K562 (cell line): ENCODE data around the gene PRAMEF33.
"Not testable (repeated sequence)": the region's sequence is repeated elsewhere in the genome, so short reads cannot be mapped to it uniquely, and the experiment has no call there.

ENCODE experiments used
- ARID2 ChIP-seq: fragments of 450-650 bp; IDR thresholded peaks from 2 replicates; pipeline ENCODE4 v1.6.1; 2017; ENCODE audit warnings: antibody characterized with exemption, mild to moderate bottlenecking
- CHD2 ChIP-seq: IDR thresholded peaks from 2 replicates; pipeline ENCODE4 v1.6.1; 2011; ENCODE audit warnings: low read depth, low read length
- CHD4 ChIP-seq: fragments of 200-600 bp; sonication (generic); IDR thresholded peaks from 3 replicates; pipeline ENCODE4 v1.6.1; 2012; ENCODE audit warnings: low read depth, mild to moderate bottlenecking, mixed read lengths, low read length, inconsistent platforms; ENCODE audit not compliant: insufficient read depth, insufficient replicate concordance, poor library complexity, severe bottlenecking
- EZH2 ChIP-seq: IDR thresholded peaks from 2 replicates; pipeline ENCODE4 v1.6.1; 2012; ENCODE audit warnings: low read depth, mild to moderate bottlenecking, inconsistent platforms, low read length, borderline replicate concordance
- FOS ChIP-seq: IDR thresholded peaks from 3 replicates; pipeline ENCODE4 v1.6.1; 2011; ENCODE audit not compliant: insufficient read length; ENCODE audit errors: extremely low read depth
- NCOA4 ChIP-seq: fragments of 450-650 bp; IDR thresholded peaks from 2 replicates; pipeline ENCODE4 v1.6.1; 2018; ENCODE audit warnings: mild to moderate bottlenecking; ENCODE audit not compliant: partially characterized antibody
- POLR2A ChIP-seq: fragments of 450-650 bp; conservative IDR thresholded peaks from 2 replicates; pipeline ENCODE4 v1.6.1; 2016
- POLR2AphosphoS5 ChIP-seq: IDR thresholded peaks from 2 replicates; pipeline ENCODE4 v1.6.1; 2011; ENCODE audit warnings: mild to moderate bottlenecking, low read depth, low read length, moderate library complexity; ENCODE audit not compliant: control insufficient read depth, insufficient read depth
- TEAD4 ChIP-seq, 2 experiments: sonication (generic) in 1 of 2; formaldehyde crosslinking in 1 of 2; IDR thresholded peaks; 2 replicates each; pipeline versions ENCODE4 v1.6.1 to v1.8.0; 2012 to 2022; ENCODE audit warnings: borderline replicate concordance in 1 of 2, inconsistent platforms in 1 of 2, low read length in 1 of 2, mild to moderate bottlenecking in 1 of 2, missing genetic modification reagents in 1 of 2
- ZNF232 ChIP-seq: sonication (generic); formaldehyde crosslinking; IDR thresholded peaks from 2 replicates; pipeline ENCODE4 v1.8.0; 2022; ENCODE audit warnings: mild to moderate bottlenecking, missing genetic modification reagents
- TF ChIP-seq, protein P1 (sequence below): fragments of 200-800 bp; sonication (Bioruptor generic); IDR thresholded peaks from 2 replicates; pipeline ENCODE4 v1.6.1; 2017; ENCODE audit warnings: missing genetic modification characterization, missing compliant biosample characterization
- TF ChIP-seq, protein P2 (sequence below): sonication (generic); formaldehyde crosslinking; IDR thresholded peaks from 2 replicates; pipeline ENCODE4 v1.8.1; 2022; ENCODE audit warnings: missing genetic modification reagents
- TF ChIP-seq, protein P3 (sequence below), 3 experiments: IDR thresholded peaks in 2 of 3; conservative IDR thresholded peaks in 1 of 3; 2 replicates each; pipeline ENCODE4 v1.5.1; 2011 to 2012; ENCODE audit warnings: low read length in 3 of 3, mild to moderate bottlenecking in 3 of 3, control low read depth in 2 of 3, improper control_type of control experiment in 1 of 3, inconsistent platforms in 1 of 3, low read depth in 1 of 3, mixed read lengths in 1 of 3, moderate library complexity in 1 of 3; ENCODE audit not compliant: insufficient read depth in 2 of 3
- TF ChIP-seq, protein P4 (sequence below): fragments of 150-350 bp; conservative IDR thresholded peaks from 2 replicates; pipeline ENCODE4 v1.6.1; 2014; ENCODE audit warnings: low read length

DNA sequence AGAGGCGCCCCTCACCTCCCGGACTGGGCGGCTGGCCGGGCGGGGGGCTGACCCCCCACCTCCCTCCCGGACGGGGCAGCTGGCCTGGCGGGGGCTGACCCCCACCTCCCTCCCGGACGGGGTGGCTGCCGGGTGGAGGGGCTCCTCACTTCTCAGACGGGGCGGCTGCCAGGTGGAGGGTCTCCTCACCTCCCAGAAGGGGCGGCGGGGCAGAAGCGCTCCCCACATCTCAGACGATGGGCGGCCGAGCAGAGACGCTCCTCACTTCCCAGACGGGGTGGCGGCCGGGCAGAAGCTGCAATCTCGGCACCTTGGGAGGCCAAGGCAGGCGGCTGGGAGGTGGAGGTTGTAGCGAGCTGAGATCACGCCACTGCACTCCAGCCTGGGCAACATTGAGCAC is 4.6 kb upstream of the PRAMEF33 start:
- not testable (repeated sequence) for TF ChIP-seq FOS; CHD4; POLR2A; TEAD4 (IDR thresholded peaks at IDR 0.05; ENCODE audit: low read length); TEAD4 (CRISPR knock-in tag; IDR thresholded peaks at IDR 0.05; ENCODE audit: borderline replicate concordance); EZH2; POLR2AphosphoS5; ARID2; ZNF232 (CRISPR knock-in tag); NCOA4; CHD2
- TF ChIP-seq, protein P1, sequence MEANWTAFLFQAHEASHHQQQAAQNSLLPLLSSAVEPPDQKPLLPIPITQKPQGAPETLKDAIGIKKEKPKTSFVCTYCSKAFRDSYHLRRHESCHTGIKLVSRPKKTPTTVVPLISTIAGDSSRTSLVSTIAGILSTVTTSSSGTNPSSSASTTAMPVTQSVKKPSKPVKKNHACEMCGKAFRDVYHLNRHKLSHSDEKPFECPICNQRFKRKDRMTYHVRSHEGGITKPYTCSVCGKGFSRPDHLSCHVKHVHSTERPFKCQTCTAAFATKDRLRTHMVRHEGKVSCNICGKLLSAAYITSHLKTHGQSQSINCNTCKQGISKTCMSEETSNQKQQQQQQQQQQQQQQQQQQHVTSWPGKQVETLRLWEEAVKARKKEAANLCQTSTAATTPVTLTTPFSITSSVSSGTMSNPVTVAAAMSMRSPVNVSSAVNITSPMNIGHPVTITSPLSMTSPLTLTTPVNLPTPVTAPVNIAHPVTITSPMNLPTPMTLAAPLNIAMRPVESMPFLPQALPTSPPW (CRISPR knock-in tag) = not testable (repeated sequence)
- TF ChIP-seq, protein P2, sequence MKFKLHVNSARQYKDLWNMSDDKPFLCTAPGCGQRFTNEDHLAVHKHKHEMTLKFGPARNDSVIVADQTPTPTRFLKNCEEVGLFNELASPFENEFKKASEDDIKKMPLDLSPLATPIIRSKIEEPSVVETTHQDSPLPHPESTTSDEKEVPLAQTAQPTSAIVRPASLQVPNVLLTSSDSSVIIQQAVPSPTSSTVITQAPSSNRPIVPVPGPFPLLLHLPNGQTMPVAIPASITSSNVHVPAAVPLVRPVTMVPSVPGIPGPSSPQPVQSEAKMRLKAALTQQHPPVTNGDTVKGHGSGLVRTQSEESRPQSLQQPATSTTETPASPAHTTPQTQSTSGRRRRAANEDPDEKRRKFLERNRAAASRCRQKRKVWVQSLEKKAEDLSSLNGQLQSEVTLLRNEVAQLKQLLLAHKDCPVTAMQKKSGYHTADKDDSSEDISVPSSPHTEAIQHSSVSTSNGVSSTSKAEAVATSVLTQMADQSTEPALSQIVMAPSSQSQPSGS (CRISPR knock-in tag) = not testable (repeated sequence)
- TF ChIP-seq, protein P3, sequence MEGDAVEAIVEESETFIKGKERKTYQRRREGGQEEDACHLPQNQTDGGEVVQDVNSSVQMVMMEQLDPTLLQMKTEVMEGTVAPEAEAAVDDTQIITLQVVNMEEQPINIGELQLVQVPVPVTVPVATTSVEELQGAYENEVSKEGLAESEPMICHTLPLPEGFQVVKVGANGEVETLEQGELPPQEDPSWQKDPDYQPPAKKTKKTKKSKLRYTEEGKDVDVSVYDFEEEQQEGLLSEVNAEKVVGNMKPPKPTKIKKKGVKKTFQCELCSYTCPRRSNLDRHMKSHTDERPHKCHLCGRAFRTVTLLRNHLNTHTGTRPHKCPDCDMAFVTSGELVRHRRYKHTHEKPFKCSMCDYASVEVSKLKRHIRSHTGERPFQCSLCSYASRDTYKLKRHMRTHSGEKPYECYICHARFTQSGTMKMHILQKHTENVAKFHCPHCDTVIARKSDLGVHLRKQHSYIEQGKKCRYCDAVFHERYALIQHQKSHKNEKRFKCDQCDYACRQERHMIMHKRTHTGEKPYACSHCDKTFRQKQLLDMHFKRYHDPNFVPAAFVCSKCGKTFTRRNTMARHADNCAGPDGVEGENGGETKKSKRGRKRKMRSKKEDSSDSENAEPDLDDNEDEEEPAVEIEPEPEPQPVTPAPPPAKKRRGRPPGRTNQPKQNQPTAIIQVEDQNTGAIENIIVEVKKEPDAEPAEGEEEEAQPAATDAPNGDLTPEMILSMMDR (IDR thresholded peaks at IDR 0.05 in 2 of 3, conservative IDR thresholded peaks at IDR 0.05 in 1 of 3; ENCODE audit: insufficient read depth in 2 of 3, low read depth in 1 of 3, low read length in 3 of 3) = not testable (repeated sequence)
- TF ChIP-seq, protein P4, sequence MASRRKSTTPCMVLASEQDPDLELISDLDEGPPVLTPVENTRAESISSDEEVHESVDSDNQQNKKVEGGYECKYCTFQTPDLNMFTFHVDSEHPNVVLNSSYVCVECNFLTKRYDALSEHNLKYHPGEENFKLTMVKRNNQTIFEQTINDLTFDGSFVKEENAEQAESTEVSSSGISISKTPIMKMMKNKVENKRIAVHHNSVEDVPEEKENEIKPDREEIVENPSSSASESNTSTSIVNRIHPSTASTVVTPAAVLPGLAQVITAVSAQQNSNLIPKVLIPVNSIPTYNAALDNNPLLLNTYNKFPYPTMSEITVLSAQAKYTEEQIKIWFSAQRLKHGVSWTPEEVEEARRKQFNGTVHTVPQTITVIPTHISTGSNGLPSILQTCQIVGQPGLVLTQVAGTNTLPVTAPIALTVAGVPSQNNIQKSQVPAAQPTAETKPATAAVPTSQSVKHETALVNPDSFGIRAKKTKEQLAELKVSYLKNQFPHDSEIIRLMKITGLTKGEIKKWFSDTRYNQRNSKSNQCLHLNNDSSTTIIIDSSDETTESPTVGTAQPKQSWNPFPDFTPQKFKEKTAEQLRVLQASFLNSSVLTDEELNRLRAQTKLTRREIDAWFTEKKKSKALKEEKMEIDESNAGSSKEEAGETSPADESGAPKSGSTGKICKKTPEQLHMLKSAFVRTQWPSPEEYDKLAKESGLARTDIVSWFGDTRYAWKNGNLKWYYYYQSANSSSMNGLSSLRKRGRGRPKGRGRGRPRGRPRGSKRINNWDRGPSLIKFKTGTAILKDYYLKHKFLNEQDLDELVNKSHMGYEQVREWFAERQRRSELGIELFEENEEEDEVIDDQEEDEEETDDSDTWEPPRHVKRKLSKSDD = not testable (repeated sequence)
